ENCODE data around the gene TSKS.
"Not testable (repeated sequence)": the region's sequence is repeated elsewhere in the genome, so short reads cannot be mapped to it uniquely, and the experiment has no call there.

Gene TSKS

GRCh38 chr19:49766007-49766929, 3.2 kb upstream of the TSKS start:
- peak; percentile 100 for DNase-seq (ENCODE audit: low read depth, low spot score)

- no peak for DNase-seq (ENCODE audit: low read depth, low spot score)
These were observed 1.2 kb upstream of the TSKS start for GRCh38 chr19:49764341-49764740.

- no peak for DNase-seq (ENCODE audit: low read depth, low spot score)
These were observed 1.3 kb downstream of the TSKS start for GRCh38 chr19:49761625-49762311.

GRCh38 chr19:49761249-49761624, 1.9 kb downstream of the TSKS start:
- DNase-seq (ENCODE audit: low read depth, low spot score) = no peak

- DNase-seq (ENCODE audit: low read depth, low spot score) = peak; percentile 75
These were observed 4.8 kb downstream of the TSKS start for GRCh38 chr19:49758292-49758691.

GRCh38 chr19:49755956-49756355, 7.2 kb downstream of the TSKS start:
- DNase-seq (ENCODE audit: low read depth, low spot score) = no peak

GRCh38 chr19:49752701-49753100, 10.4 kb downstream of the TSKS start:
- DNase-seq (ENCODE audit: low read depth, low spot score) = no peak

- DNase-seq (ENCODE audit: low read depth, low spot score) = no peak
These were observed 13.3 kb downstream of the TSKS start for GRCh38 chr19:49749771-49750170.

- no peak for DNase-seq (ENCODE audit: low read depth, low spot score)
These were observed 13.9 kb downstream of the TSKS start for GRCh38 chr19:49749055-49749716.

- no peak for DNase-seq (ENCODE audit: low read depth, low spot score)
These were observed 16.7 kb downstream of the TSKS start for GRCh38 chr19:49746206-49746958.

- DNase-seq (ENCODE audit: low read depth, low spot score) = no peak
These were observed 18.1 kb downstream of the TSKS start for GRCh38 chr19:49744946-49745381.

- DNase-seq (ENCODE audit: low read depth, low spot score) = no peak
These were observed 21.8 kb downstream of the TSKS start for GRCh38 chr19:49741210-49741844.

GRCh38 chr19:49739933-49740332, 23.2 kb downstream of the TSKS start:
- DNase-seq (ENCODE audit: low read depth, low spot score) = no peak

- DNase-seq (ENCODE audit: low read depth, low spot score) = no peak
These were observed 24.0 kb downstream of the TSKS start for GRCh38 chr19:49739098-49739497.

- no peak for DNase-seq (ENCODE audit: low read depth, low spot score)
These were observed 24.8 kb downstream of the TSKS start for GRCh38 chr19:49738268-49738667.

GRCh38 chr19:49730166-49730565, 32.9 kb downstream of the TSKS start:
- no peak for DNase-seq (ENCODE audit: low read depth, low spot score)

- no peak for DNase-seq (ENCODE audit: low read depth, low spot score)
These were observed 35.7 kb downstream of the TSKS start for GRCh38 chr19:49727217-49728030.

- DNase-seq (ENCODE audit: low read depth, low spot score) = not testable (repeated sequence)
These were observed 43.7 kb downstream of the TSKS start for GRCh38 chr19:49719420-49719819.

GRCh38 chr19:49718991-49719390, 44.1 kb downstream of the TSKS start:
- no peak for DNase-seq (ENCODE audit: low read depth, low spot score)

GRCh38 chr19:49718511-49718910, 44.6 kb downstream of the TSKS start:
- peak; percentile 40 for DNase-seq (ENCODE audit: low read depth, low spot score)

Data from smooth muscle cell of the brain vasculature (primary cell).